K562 (cell line): ENCODE results near the gene HNF1B.

Experiments used
- ATF1 ChIP-seq, 2 experiments: fragments of 450-650 bp in 1 of 2; IDR thresholded peaks; 2 replicates each; pipeline ENCODE4 v1.6.1; 2016; ENCODE audit warnings: missing compliant biosample characterization in 1 of 2, missing genetic modification characterization in 1 of 2
- EZH2 ChIP-seq: IDR thresholded peaks from 2 replicates; pipeline ENCODE4 v1.6.1; 2012; ENCODE audit warnings: low read depth, mild to moderate bottlenecking, inconsistent platforms, low read length, borderline replicate concordance
- FOSL1 ChIP-seq: fragments of 200-800 bp; sonication (Bioruptor generic); conservative IDR thresholded peaks from 2 replicates; pipeline ENCODE4 v1.6.1; 2016; ENCODE audit warnings: missing genetic modification characterization, missing compliant biosample characterization
- MCM7 ChIP-seq, 2 experiments: fragments of 450-650 bp; IDR thresholded peaks; 2 replicates each; pipeline ENCODE4 v1.6.1; 2016 to 2018
- MTA1 ChIP-seq: fragments of 450-650 bp; IDR thresholded peaks from 2 replicates; pipeline ENCODE4 v1.6.1; 2017; ENCODE audit warnings: borderline replicate concordance
- MYC ChIP-seq, 2 experiments: fragments of 250-450 bp in 1 of 2; sonication (Bioruptor Pico) in 1 of 2; IDR thresholded peaks; 2 replicates each; pipeline versions ENCODE4 v1.5.1 to v1.6.1; 2012 to 2021; ENCODE audit warnings: low read depth in 2 of 2, borderline replicate concordance in 1 of 2, improper control_type of control experiment in 1 of 2, low read length in 1 of 2, mild to moderate bottlenecking in 1 of 2, moderate library complexity in 1 of 2
- PML ChIP-seq: IDR thresholded peaks from 2 replicates; pipeline ENCODE4 v1.6.1; 2012; ENCODE audit warnings: low read length, inconsistent platforms
- POLR2A ChIP-seq: fragments of 450-650 bp; conservative IDR thresholded peaks from 2 replicates; pipeline ENCODE4 v1.6.1; 2016
- SIRT6 ChIP-seq: IDR thresholded peaks from one replicate; pipeline ENCODE4 v1.6.1; 2012; ENCODE audit warnings: low read depth, mild to moderate bottlenecking, control low read depth, inconsistent platforms, low read length, moderate library complexity
- YY1 ChIP-seq, 3 experiments: IDR thresholded peaks; 2 replicates each; pipeline ENCODE4 v1.6.1; 2011; ENCODE audit warnings: low read length in 2 of 3, mild to moderate bottlenecking in 2 of 3, moderate library complexity in 2 of 3, borderline replicate concordance in 1 of 3, control low read depth in 1 of 3, low read depth in 1 of 3; ENCODE audit not compliant: insufficient read depth in 3 of 3, insufficient replicate concordance in 2 of 3, control insufficient read depth in 1 of 3, insufficient read length in 1 of 3; ENCODE audit errors: extremely low read depth in 1 of 3
- ZNF12 ChIP-seq: sonication (generic); formaldehyde crosslinking; IDR thresholded peaks from 2 replicates; pipeline ENCODE4 v1.4.0; 2020; ENCODE audit warnings: mild to moderate bottlenecking, missing genetic modification reagents
- ZNF561 ChIP-seq: fragments of 450-650 bp; formaldehyde crosslinking; conservative IDR thresholded peaks from 2 replicates; pipeline ENCODE4 v1.4.0; 2020; ENCODE audit warnings: mild to moderate bottlenecking, moderate library complexity

DNA sequence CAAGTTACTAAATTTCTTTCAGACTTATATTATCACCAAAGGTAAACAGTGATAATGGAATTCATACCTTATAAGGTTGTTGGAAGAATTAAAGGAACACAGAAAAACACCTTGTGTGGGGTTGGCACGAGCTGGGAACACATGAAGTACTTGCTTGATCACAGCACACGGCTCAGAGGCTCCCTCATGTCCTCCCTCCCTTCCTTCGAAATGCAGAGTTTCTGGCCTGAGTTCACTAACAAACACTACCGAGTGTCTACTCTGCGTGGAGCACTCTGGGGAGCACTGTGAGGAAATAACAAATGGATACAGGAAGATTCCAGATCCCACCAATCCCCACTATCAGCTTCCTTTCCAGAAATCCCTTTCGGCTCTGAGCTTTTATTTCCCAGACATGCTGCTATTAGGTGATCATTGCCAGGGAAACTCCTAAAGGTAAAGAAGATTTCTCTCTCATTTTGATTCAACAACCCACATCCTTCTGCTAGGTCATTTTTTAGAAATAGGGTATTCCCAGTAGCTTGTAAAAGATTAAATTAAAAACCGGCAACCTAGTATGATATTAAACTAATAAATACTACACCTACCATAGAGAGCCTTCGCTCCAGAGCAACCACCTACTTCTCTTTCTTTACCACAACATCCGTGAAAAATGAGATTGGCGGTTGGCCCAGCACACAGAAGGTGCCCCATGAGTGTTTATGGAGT lies 6.1 kb upstream of the HNF1B start:
- TF ChIP-seq ZNF561 (CRISPR knock-in tag) (no peak), MYC (IDR thresholded peaks at IDR 0.05; ENCODE audit: low read depth, low read length) (no peak), MYC (CRISPR knock-in tag; IDR thresholded peaks at IDR 0.05; ENCODE audit: borderline replicate concordance, low read depth) (no peak), POLR2A (no peak), MCM7 (IDR thresholded peaks at IDR 0.05) (no peak), EZH2 (no peak), MTA1 (no peak), YY1 (IDR thresholded peaks at IDR 0.05; ENCODE audit: borderline replicate concordance in 1 of 3, control insufficient read depth in 1 of 3, extremely low read depth in 1 of 3, insufficient read depth in 3 of 3, insufficient read length in 1 of 3, insufficient replicate concordance in 2 of 3, low read depth in 1 of 3, low read length in 2 of 3) (no peak), ATF1 (CRISPR knock-in tag; IDR thresholded peaks at IDR 0.05) (no peak), ATF1 (tag; IDR thresholded peaks at IDR 0.05) (no peak), PML (no peak), FOSL1 (tag) (no peak), SIRT6 (no peak), ZNF12 (CRISPR knock-in tag) (no peak)
